Bronchial epithelial cell (primary cell): ENCODE data around the gene RPGRIP1L. TPM values are rescaled to one million over a fixed set of nuclear protein-coding genes. Genes with fewer than 3 reads are reported as not detected.

Experiments
- DNase-seq: peaks from one replicate; pipeline ENCODE4 v3.0.0-alpha.2; 2010; ENCODE audit warnings: low read depth
- FAIRE-seq: peaks from 2 replicates; lab custom pipeline; 2011; peaks lifted over from hg19 to GRCh38; lab: Jason Lieb, UNC
- H3K27me3 ChIP-seq: 2 replicates; pipeline ENCODE4 v1.5.1; 2011; ENCODE audit warnings: low read length; ENCODE audit not compliant: control insufficient read depth, insufficient read depth
- H3K36me3 ChIP-seq: 2 replicates; pipeline ENCODE4 v1.5.1; 2011; ENCODE audit warnings: low read length; ENCODE audit not compliant: control insufficient read depth, insufficient read depth
- H3K4me3 ChIP-seq: 2 replicates; pipeline ENCODE4 v1.5.1; 2011; ENCODE audit warnings: mild to moderate bottlenecking, low read depth, low read length, control low read depth
- total RNA-seq: library from RNA; depleted of rRNA; stranded (reverse); fragments of >200 nt; gene quantifications from 2 replicates; pipeline ENCODE4 v1.2.1, GENCODE V29; 2014
- TF ChIP-seq, protein P1 (sequence below): IDR thresholded peaks from 2 replicates; pipeline ENCODE4 v1.5.1; 2011; ENCODE audit warnings: mild to moderate bottlenecking, moderate library complexity, low read length, control low read depth, inconsistent platforms; ENCODE audit not compliant: insufficient read depth, severe bottlenecking

Gene RPGRIP1L
- total RNA-seq, 1 donor from 2014 or later: 2.9 TPM

DNA sequence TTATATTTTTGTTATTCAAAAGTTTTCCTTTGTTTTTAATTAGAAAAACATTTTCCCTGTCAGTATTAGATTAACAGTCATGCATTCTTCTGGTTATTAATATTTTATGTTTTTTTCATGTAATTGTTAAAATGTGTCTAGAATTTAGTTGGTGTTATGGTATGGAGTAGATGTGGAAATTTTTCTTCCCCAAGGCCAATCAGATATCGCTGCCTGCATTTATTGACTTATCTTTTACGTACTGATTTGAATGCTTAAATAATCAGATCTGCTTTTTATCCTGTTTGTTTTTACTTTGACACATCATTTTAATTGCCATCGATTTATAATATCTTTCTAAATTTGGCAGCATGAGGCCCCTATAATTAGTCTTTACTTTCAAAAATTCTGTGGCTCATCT lies 13.9 kb upstream of the RPGRIP1L start:
- TF ChIP-seq, protein P1, sequence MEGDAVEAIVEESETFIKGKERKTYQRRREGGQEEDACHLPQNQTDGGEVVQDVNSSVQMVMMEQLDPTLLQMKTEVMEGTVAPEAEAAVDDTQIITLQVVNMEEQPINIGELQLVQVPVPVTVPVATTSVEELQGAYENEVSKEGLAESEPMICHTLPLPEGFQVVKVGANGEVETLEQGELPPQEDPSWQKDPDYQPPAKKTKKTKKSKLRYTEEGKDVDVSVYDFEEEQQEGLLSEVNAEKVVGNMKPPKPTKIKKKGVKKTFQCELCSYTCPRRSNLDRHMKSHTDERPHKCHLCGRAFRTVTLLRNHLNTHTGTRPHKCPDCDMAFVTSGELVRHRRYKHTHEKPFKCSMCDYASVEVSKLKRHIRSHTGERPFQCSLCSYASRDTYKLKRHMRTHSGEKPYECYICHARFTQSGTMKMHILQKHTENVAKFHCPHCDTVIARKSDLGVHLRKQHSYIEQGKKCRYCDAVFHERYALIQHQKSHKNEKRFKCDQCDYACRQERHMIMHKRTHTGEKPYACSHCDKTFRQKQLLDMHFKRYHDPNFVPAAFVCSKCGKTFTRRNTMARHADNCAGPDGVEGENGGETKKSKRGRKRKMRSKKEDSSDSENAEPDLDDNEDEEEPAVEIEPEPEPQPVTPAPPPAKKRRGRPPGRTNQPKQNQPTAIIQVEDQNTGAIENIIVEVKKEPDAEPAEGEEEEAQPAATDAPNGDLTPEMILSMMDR: no peak
- H3K36me3 ChIP-seq: no peaks in the 10 kb centered on the region
- H3K4me3 ChIP-seq: no peak overlapping the region
- no peak for DNase-seq
- H3K27me3 ChIP-seq: no peaks in the 10 kb centered on the region
- FAIRE-seq: no peak

- Histone ChIP-seq H3K4me3 (no peak overlapping the region), H3K36me3 (no peaks in the 10 kb centered on the region), H3K27me3 (no peaks in the 10 kb centered on the region)
- DNase-seq: no peak
- no peak for FAIRE-seq
- TF ChIP-seq, protein P1: no peak
Observed at GRCh38 chr16:53715023-53715384, 11.3 kb upstream of the RPGRIP1L start.

DNA sequence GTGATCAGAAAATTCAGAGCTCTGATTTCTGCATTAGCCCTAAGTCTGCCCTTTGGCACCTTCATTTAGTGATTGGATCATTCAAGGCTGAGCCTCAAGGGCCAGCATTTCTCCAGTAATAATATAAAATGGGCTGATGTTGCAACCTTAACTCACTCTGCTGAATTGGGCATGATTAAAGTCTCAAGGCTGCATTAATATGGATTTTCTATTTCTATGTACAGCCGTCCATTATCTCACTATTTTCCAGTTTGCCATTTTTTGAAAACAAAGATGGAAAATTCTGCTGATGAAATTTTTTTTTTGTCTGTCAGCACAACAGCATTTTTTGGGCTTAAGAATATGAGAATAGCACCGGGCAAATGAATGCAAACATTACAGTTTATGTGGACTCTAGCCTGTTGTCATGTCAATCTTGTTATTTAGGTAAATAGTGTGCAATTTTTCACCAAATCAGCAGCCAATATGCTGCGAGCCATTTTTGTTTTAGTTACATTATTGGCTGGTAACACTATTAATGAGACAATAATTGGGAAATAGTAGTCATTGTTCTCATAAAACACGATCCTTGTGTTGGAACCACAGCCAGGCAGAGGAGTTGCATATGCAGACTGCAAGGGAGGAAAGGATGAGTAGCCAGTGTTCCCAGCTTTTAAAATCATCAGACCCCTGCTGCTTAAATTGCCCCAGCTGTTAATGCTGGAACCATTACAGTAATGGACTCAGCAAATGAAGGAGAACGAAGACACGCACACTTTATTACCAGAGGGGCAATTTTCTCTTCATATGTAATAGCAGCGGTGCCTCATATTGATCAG lies 10.8 kb upstream of the RPGRIP1L start:
- Histone ChIP-seq H3K4me3 (no peak overlapping the region), H3K36me3 (no peaks in the 10 kb centered on the region), H3K27me3 (no peaks in the 10 kb centered on the region)
- FAIRE-seq: no peak
- TF ChIP-seq, protein P1: no peak
- no peak for DNase-seq

- DNase-seq (no peak), FAIRE-seq (no peak)
- TF ChIP-seq, protein P1: no peak
Observed at GRCh38 chr16:53713403-53714204, 9.9 kb upstream of the RPGRIP1L start.

DNA sequence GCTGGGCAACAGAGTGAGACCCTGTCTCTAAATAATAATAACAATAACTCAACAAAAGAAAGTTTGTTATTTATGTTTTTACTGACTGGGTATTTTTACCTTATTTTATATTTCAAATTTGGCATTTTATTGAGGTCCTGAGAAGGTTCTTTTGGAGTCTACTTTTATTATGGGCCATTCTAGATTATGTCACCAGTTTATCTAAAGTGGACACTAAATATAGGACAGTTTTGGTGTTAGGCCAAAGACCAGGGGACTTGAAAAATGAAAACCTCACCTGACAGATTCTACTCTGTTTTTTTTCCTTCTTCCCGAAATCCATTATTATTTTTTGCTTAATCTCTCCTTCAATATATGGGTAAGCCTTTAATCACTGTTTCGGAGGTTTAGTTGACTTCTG lies 8.4 kb upstream of the RPGRIP1L start:
- TF ChIP-seq, protein P1: no peak
- FAIRE-seq (no peak), DNase-seq (no peak)
- no peaks in the 10 kb centered on the region for H3K27me3 ChIP-seq
- no peaks in the 10 kb centered on the region for H3K36me3 ChIP-seq
- no peak overlapping the region for H3K4me3 ChIP-seq

More at GRCh38 chr16:53713403-53714204, 9.9 kb upstream of the RPGRIP1L start:
- H3K27me3 ChIP-seq: no peaks in the 10 kb centered on the region
- no peaks in the 10 kb centered on the region for H3K36me3 ChIP-seq
- no peak overlapping the region for H3K4me3 ChIP-seq
